Sigmoid colon (tissue), 4 donors: ENCODE results near the gene NTMT1.

Experiments used
- EP300 ChIP-seq, 4 donors: sonication (generic); formaldehyde crosslinking; IDR thresholded peaks; one replicate each; pipeline ENCODE4 v1.6.1; 2017; ENCODE audit warnings: antibody characterized with exemption in 4 of 4
- POLR2A ChIP-seq, 2 donors: fragments of 450-650 bp; IDR thresholded peaks; one replicate each; pipeline ENCODE4 v1.6.1; 2016; ENCODE audit warnings: antibody characterized with exemption in 2 of 2, mild to moderate bottlenecking in 2 of 2, moderate library complexity in 2 of 2
- POLR2AphosphoS5 ChIP-seq, 4 donors: sonication (generic); formaldehyde crosslinking; IDR thresholded peaks; one replicate each; pipeline ENCODE4 v1.6.1; 2017; ENCODE audit warnings: antibody characterized with exemption in 4 of 4
- TF ChIP-seq, protein P1 (sequence below), 4 experiments: fragments of 450-650 bp in 3 of 4; fragments of 200-600 bp in 1 of 4; IDR thresholded peaks; one replicate each; pipeline ENCODE4 v1.5.1; 2016 to 2019; ENCODE audit warnings: antibody characterized with exemption in 4 of 4, mild to moderate bottlenecking in 3 of 4, moderate library complexity in 2 of 4

DNA sequence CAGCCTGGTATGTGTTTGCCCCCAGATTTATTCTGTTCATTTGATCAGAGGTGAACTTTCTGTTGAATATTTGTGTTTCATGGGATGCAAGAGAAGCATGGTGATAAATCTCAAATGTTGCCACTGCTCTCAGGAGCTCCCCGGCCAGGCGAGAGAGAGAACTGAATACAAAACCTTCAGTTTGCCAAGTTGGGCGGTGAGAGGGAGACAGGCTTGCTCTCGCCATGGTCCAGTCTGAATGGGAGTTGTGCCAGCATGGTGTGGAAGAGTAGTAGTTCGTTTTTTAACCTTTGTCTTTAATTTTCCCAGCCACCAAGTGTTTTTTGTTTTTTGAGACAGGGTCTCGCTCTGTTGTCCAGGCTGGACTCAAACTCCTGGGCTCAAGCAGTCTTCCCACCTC lies 2.7 kb downstream of the NTMT1 start:
- TF ChIP-seq, protein P1, sequence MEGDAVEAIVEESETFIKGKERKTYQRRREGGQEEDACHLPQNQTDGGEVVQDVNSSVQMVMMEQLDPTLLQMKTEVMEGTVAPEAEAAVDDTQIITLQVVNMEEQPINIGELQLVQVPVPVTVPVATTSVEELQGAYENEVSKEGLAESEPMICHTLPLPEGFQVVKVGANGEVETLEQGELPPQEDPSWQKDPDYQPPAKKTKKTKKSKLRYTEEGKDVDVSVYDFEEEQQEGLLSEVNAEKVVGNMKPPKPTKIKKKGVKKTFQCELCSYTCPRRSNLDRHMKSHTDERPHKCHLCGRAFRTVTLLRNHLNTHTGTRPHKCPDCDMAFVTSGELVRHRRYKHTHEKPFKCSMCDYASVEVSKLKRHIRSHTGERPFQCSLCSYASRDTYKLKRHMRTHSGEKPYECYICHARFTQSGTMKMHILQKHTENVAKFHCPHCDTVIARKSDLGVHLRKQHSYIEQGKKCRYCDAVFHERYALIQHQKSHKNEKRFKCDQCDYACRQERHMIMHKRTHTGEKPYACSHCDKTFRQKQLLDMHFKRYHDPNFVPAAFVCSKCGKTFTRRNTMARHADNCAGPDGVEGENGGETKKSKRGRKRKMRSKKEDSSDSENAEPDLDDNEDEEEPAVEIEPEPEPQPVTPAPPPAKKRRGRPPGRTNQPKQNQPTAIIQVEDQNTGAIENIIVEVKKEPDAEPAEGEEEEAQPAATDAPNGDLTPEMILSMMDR (IDR thresholded peaks at IDR 0.05): no peak
- TF ChIP-seq POLR2A (IDR thresholded peaks at IDR 0.05): no peak
- no peak for TF ChIP-seq EP300 (IDR thresholded peaks at IDR 0.05)
- TF ChIP-seq POLR2AphosphoS5 (IDR thresholded peaks at IDR 0.05): no peak
